OCI-LY3 (cell line): ENCODE results near the gene CCBE1.

Experiments used
- H2AFZ ChIP-seq: fragments of 200-600, 300-600 bp; shearing (Covaris generic); 2 replicates; pipeline ENCODE4 v1.6.0; 2014; ENCODE audit warnings: antibody characterized with exemption, low read depth, low read length
- H3K27ac ChIP-seq: fragments of 200-600, 300-600 bp; sonication (generic); 2 replicates; pipeline ENCODE4 v1.5.1; 2014; ENCODE audit warnings: mild to moderate bottlenecking, low read length, moderate library complexity, mixed read lengths
- H3K27me3 ChIP-seq: fragments of 200-600, 300-600 bp; sonication (generic); 2 replicates; pipeline ENCODE4 v1.6.1; 2014; ENCODE audit warnings: low read depth, low read length, mixed read lengths
- H3K36me3 ChIP-seq: fragments of 200-600, 300-600 bp; sonication (generic); replicated peaks from 2 replicates; pipeline ENCODE3; 2014; ENCODE audit warnings: low read depth, low read length, mixed read lengths
- H3K4me1 ChIP-seq: fragments of 300-600, 200-600 bp; sonication (generic); 2 replicates; pipeline ENCODE4 v1.6.1; 2014; ENCODE audit warnings: low read length, mixed read lengths
- H3K4me2 ChIP-seq: fragments of 200-600, 300-600 bp; sonication (generic); 2 replicates; pipeline ENCODE4 v1.6.1; 2014; ENCODE audit warnings: low read length, mixed read lengths
- H3K4me3 ChIP-seq: fragments of 300-600, 200-600 bp; sonication (generic); 2 replicates; pipeline ENCODE4 v1.5.1; 2014; ENCODE audit warnings: antibody characterized with exemption, mild to moderate bottlenecking, low read length, moderate library complexity
- H3K79me2 ChIP-seq: fragments of 300-600, 200-600 bp; shearing (Covaris generic); 2 replicates; pipeline ENCODE4 v1.6.1; 2014; ENCODE audit warnings: mild to moderate bottlenecking, low read length, mixed read lengths
- H3K9ac ChIP-seq: fragments of 300-600, 200-600 bp; shearing (Covaris generic); 2 replicates; pipeline ENCODE4 v1.6.0; 2014; ENCODE audit warnings: mild to moderate bottlenecking, low read length, moderate library complexity
- H3K9me3 ChIP-seq: fragments of 200-600, 300-600 bp; shearing (Covaris generic); 2 replicates; pipeline ENCODE4 v1.6.1; 2014; ENCODE audit warnings: low read length, mixed read lengths; ENCODE audit not compliant: insufficient read depth
- H4K20me1 ChIP-seq: fragments of 200-600, 300-600 bp; sonication (generic); 2 replicates; pipeline ENCODE4 v1.6.1; 2016; ENCODE audit warnings: low read length, mixed read lengths; ENCODE audit not compliant: insufficient read depth
- CTCF ChIP-seq: fragments of 200-600, 300-600 bp; sonication (generic); IDR thresholded peaks from 2 replicates; pipeline ENCODE4 v1.5.1; 2014; ENCODE audit warnings: antibody characterized with exemption, low read length, low read depth
- EZH2phosphoT487 ChIP-seq: fragments of 200-600 bp; shearing (Covaris generic); IDR thresholded peaks from 2 replicates; pipeline ENCODE4 v1.6.1; 2018; ENCODE audit warnings: antibody characterized with exemption, mixed run types, low read depth

CCBE1 gene

GRCh38 chr18:59520562-59521355 lies 176.5 kb downstream of the CCBE1 start:
- H3K9ac ChIP-seq: no peak overlapping the region
- H3K4me3 ChIP-seq: no peak overlapping the region
- peaks cover 66% of the 10 kb centered on the region for H3K27me3 ChIP-seq
- H3K4me2 ChIP-seq: no peak overlapping the region
- no peaks in the 10 kb centered on the region for H3K9me3 ChIP-seq
- H2AFZ ChIP-seq: no peak overlapping the region
- no peaks in the 10 kb centered on the region for H3K4me1 ChIP-seq
- H3K79me2 ChIP-seq: no peaks in the 10 kb centered on the region
- no peak overlapping the region for H3K27ac ChIP-seq
- TF ChIP-seq CTCF (no peak), EZH2phosphoT487 (no peak)
- H4K20me1 ChIP-seq: peaks cover 8% of the 10 kb centered on the region; the same call in 1 of the 2 replicates
- no peaks in the 10 kb centered on the region for H3K36me3 ChIP-seq

GRCh38 chr18:59518705-59519104 lies 178.5 kb downstream of the CCBE1 start:
- H3K9ac ChIP-seq: no peak overlapping the region
- no peak overlapping the region for H3K27ac ChIP-seq
- H3K9me3 ChIP-seq: no peaks in the 10 kb centered on the region
- H3K79me2 ChIP-seq: no peaks in the 10 kb centered on the region
- H3K36me3 ChIP-seq: no peaks in the 10 kb centered on the region
- H3K4me3 ChIP-seq: no peak overlapping the region
- H4K20me1 ChIP-seq: peaks cover 8% of the 10 kb centered on the region; the same call in 1 of the 2 replicates
- no peaks in the 10 kb centered on the region for H3K4me1 ChIP-seq
- H3K4me2 ChIP-seq: no peak overlapping the region
- H2AFZ ChIP-seq: no peak overlapping the region
- H3K27me3 ChIP-seq: peaks cover 71% of the 10 kb centered on the region
- no peak for TF ChIP-seq CTCF
- no peak for TF ChIP-seq EZH2phosphoT487

GRCh38 chr18:59517446-59518165 lies 179.6 kb downstream of the CCBE1 start:
- no peak overlapping the region for H3K9ac ChIP-seq
- peaks cover 70% of the 10 kb centered on the region for H3K27me3 ChIP-seq
- TF ChIP-seq CTCF (no peak), EZH2phosphoT487 (no peak)
- H3K9me3 ChIP-seq: no peaks in the 10 kb centered on the region
- H2AFZ ChIP-seq: no peak overlapping the region
- H3K27ac ChIP-seq: no peak overlapping the region
- H4K20me1 ChIP-seq: peaks cover 8% of the 10 kb centered on the region; the same call in 1 of the 2 replicates
- no peaks in the 10 kb centered on the region for H3K79me2 ChIP-seq
- H3K4me1 ChIP-seq: no peaks in the 10 kb centered on the region
- no peak overlapping the region for H3K4me3 ChIP-seq
- no peak overlapping the region for H3K4me2 ChIP-seq
- no peaks in the 10 kb centered on the region for H3K36me3 ChIP-seq
